ENCODE data around the gene NRF1. TPM values are rescaled to one million over a fixed set of nuclear protein-coding genes. Genes with fewer than 3 reads are reported as not detected.
A peak's percentile ranks its signal among the peaks of the same experiment; 100 is the strongest.

Gene NRF1
- total RNA-seq, 2 donors from 2014 or later = 13.4 to 15.7 TPM

GRCh38 chr7:129604713-129605437 lies 6.6 kb upstream of the NRF1 start:
- TF ChIP-seq CTCF (IDR thresholded peaks at IDR 0.05) = no peak
- no peaks in the 10 kb centered on the region for H3K36me3 ChIP-seq

GRCh38 chr7:129605960-129606614 lies 5.4 kb upstream of the NRF1 start:
- Histone ChIP-seq H3K9me3 (no peaks in the 10 kb centered on the region), H3K4me3 (no peak overlapping the region), H3K36me3 (no peaks in the 10 kb centered on the region), H3K9ac (ENCODE audit: low read depth in 2 of 2, low read length in 2 of 2) (no peak overlapping the region), H3K27ac (no peak overlapping the region), H3K4me1 (no peaks in the 10 kb centered on the region), H3K27me3 (no peaks in the 10 kb centered on the region)
- intact Hi-C loops (cut with DNase I) = no loop called here
- TF ChIP-seq CTCF (IDR thresholded peaks at IDR 0.05) = no peak
- no peak for DNase-seq

More at GRCh38 chr7:129604713-129605437, 6.6 kb upstream of the NRF1 start:
- Histone ChIP-seq H3K4me3 (no peak overlapping the region), H3K27me3 (no peaks in the 10 kb centered on the region), H3K27ac (no peak overlapping the region), H3K4me1 (no peaks in the 10 kb centered on the region), H3K9me3 (no peaks in the 10 kb centered on the region), H3K9ac (ENCODE audit: low read depth in 2 of 2, low read length in 2 of 2) (no peak overlapping the region)
- DNase-seq = no peak
- intact Hi-C loops (cut with DNase I) = no loop called here

- H3K27me3 ChIP-seq = no peaks in the 10 kb centered on the region
- H3K4me1 ChIP-seq = no peaks in the 10 kb centered on the region
- H3K27ac ChIP-seq = no peak overlapping the region
- no peak for DNase-seq
- H3K9ac ChIP-seq (ENCODE audit: low read depth in 2 of 2, low read length in 2 of 2) = no peak overlapping the region
- no peak for TF ChIP-seq CTCF (IDR thresholded peaks at IDR 0.05)
- intact Hi-C loops (cut with DNase I) = no loop called here
- no peaks in the 10 kb centered on the region for H3K9me3 ChIP-seq
- H3K4me3 ChIP-seq = no peak overlapping the region
- H3K36me3 ChIP-seq = no peaks in the 10 kb centered on the region
Observed at GRCh38 chr7:129606803-129607202, 4.7 kb upstream of the NRF1 start.

- Histone ChIP-seq H3K9ac (ENCODE audit: low read depth in 2 of 2, low read length in 2 of 2) (no peak overlapping the region), H3K27ac (no peak overlapping the region), H3K9me3 (no peaks in the 10 kb centered on the region), H3K36me3 (no peaks in the 10 kb centered on the region), H3K4me1 (no peaks in the 10 kb centered on the region), H3K27me3 (no peaks in the 10 kb centered on the region), H3K4me3 (no peak overlapping the region)
- intact Hi-C loops (cut with DNase I) = no loop called here
- DNase-seq = peak; percentile 43
- peak; percentile 38 for TF ChIP-seq CTCF (IDR thresholded peaks at IDR 0.05)
Observed at GRCh38 chr7:129607471-129608120, 3.9 kb upstream of the NRF1 start.

- DNase-seq = no peak
- no peaks in the 10 kb centered on the region for H3K27me3 ChIP-seq
Observed at GRCh38 chr7:129609666-129610065, 1.9 kb upstream of the NRF1 start.

More at GRCh38 chr7:129609666-129610065, 1.9 kb upstream of the NRF1 start:
- H3K4me3 ChIP-seq = no peak overlapping the region
- no peak overlapping the region for H3K27ac ChIP-seq
- TF ChIP-seq CTCF (IDR thresholded peaks at IDR 0.05) = no peak
- H3K9me3 ChIP-seq = no peaks in the 10 kb centered on the region
- intact Hi-C loops (cut with DNase I) = loop anchor here (5.0 kb wide), 1 partner anchor 218 kb away; no protein-coding TSS in a partner anchor
- H3K4me1 ChIP-seq = no peaks in the 10 kb centered on the region
- no peak overlapping the region for H3K9ac ChIP-seq (ENCODE audit: low read depth in 2 of 2, low read length in 2 of 2)
- no peaks in the 10 kb centered on the region for H3K36me3 ChIP-seq

Measured in colonic mucosa (tissue), 4 donors.